Lung microvascular endothelial cell (primary cell): Measurements from ENCODE around the gene LMBR1. TPM values are rescaled to one million over a fixed set of nuclear protein-coding genes. Genes with fewer than 3 reads are reported as not detected.
"Not testable (repeated sequence)": the region's sequence is repeated elsewhere in the genome, so short reads cannot be mapped to it uniquely, and the experiment has no call there.

Source experiments
- DNase-seq, 2 donors: peaks; one replicate each; pipeline versions ENCODE4 v3.0.0 to v3.0.0-alpha.2; 2010; ENCODE audit warnings: low read depth in 2 of 2
- total RNA-seq: library from RNA; depleted of rRNA; stranded (reverse); fragments of >200 nt; gene quantifications from 2 replicates; pipeline ENCODE4 v1.2.1, GENCODE V29; 2014

The LMBR1 gene
- 95.2 and 125 TPM in 2 replicates for total RNA-seq

DNA sequence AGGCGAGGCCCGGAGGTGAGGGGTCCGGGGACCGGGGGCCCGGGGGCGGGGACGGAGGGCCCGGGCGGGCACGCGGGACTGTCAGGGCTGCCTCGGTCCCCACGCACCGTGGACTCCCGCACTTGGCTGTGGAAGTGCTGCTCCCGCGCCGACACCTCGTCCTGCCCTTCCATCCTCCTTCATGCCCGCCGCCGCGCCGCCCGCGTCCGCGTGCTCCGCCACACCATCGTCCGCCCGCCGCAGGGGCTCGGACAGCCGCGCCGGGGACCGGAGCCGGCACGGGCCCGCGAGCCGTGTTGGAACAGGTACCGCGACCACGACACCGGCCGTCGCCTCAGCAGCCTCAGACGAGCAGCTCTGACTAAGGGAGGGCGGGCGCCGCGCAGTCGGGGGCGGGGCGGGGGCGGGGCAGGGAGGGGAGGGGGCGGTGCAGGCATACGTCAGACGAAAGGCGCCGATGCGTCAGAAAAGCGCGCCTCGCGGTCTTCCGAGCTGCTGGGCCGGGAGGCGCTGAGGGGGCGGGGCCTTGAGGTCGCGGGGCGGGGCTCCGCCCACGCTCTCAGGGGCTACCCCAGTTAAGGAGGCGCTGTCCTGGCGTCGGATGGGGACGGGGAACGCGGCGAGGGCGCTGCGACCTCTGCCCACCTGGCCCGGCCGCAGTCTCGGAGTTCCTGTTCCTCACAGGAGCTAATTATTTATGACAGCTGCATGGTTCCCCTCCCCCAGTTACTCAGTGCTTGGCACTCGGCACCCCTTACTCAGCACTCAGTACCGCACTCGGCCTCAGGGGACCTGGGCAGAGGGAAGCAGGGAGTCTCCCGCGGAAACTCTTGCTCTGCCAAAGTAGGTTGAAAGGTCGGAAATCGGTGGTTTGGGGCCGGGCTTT lies at the start of gene LMBR1:
TSS of gene LMBR1 (minus strand) at position 363 of the 886 bp plus-strand sequence. CDS start at position 173, 190 bp downstream.
- peak; percentile 97 to 98 for DNase-seq

DNA sequence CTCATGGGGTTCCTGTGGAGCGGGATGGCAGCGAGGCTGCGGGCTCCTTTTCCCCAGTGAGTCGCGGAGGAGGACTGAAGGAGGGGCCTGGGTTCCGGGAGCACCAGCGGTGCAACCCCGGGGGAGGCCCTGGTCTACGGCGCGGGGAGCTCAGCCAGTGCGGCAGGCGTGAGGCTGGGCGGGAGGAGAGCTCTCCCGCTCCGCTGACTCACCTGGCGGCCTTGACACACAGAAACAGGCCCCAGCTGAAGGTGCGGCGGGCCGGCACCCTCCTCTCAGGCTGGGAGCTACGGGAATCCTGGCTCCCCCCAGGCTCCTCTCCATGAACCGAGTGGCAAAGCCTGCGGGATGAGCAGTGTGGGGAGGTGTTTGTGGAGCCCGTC lies 49.7 kb upstream of the LMBR1 start:
- DNase-seq = no peak

DNA sequence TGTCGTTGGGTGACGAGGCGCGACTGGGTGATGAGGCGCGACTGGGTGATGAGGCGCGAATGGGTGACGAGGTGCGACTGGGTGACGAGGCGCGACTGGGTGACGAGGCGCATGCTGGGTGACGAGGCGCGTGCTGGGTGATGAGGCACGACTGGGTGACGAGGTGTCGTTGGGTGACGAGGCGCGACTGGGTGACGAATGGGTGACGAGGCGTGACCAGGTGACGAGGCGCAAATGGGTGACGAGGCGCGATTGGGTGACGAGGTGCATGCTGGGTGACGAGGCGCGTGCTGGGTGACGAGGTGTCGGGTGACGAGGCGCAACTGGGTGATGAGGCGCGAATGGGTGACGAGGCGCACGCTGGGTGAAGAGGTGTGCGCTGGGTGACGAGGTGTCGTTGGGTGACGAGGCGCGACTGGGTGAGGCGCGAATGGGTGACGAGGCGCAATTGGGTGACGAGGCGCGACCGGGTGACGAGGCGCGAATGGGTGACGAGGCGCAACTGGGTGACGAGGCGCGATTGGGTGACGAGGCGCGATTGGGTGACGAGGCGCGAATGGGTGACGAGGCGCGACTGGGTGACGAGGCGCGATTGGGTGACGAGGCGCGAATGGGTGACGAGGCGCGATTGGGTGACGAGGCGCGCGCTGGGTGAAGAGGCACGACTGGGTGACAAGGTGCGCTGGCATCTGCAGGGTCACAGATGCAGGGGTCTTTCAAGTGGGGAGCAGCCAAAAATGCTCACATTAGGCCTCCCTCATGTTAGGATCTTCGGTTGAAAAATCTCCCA lies 48.6 kb upstream of the LMBR1 start:
- DNase-seq = no peak

GRCh38 chr7:156940421-156941122 lies 47.6 kb upstream of the LMBR1 start:
- DNase-seq = no peak

- DNase-seq = not testable (repeated sequence)
Observed at GRCh38 chr7:156936766-156937165, 43.8 kb upstream of the LMBR1 start.

GRCh38 chr7:156935250-156935649 lies 42.3 kb upstream of the LMBR1 start:
- DNase-seq = no peak

- peak; percentile 95 to 97 for DNase-seq
Observed at GRCh38 chr7:156932006-156932405, 39.0 kb upstream of the LMBR1 start.

- no peak for DNase-seq
Observed at GRCh38 chr7:156929789-156930539, 37.0 kb upstream of the LMBR1 start.

- no peak for DNase-seq
Observed at GRCh38 chr7:156928406-156928747, 35.4 kb upstream of the LMBR1 start.

- DNase-seq = peak; percentile 72 to 96
Observed at GRCh38 chr7:156927571-156928405, 34.8 kb upstream of the LMBR1 start.

GRCh38 chr7:156925821-156926220 lies 32.8 kb upstream of the LMBR1 start:
- DNase-seq = not testable (repeated sequence)

DNA sequence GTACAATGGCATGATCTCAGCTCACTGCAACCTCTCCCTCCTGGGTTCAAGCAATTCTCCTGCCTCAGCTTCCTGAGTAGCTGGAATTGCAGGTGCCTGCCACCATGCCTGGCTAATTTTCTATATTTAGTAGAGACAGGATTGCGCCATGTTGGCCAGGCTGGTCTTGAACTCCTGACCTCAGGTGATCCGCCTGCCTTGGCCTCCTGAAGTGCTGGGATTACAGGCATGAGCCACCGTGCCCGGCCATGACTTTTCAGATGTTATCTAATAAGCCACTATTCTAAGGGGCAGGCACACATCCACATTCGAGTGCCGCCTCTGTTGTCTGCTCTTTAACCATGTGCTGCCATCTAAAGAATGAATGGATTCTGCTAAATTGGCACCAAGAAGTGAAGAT lies 29.3 kb upstream of the LMBR1 start:
- DNase-seq = not testable (repeated sequence)

DNA sequence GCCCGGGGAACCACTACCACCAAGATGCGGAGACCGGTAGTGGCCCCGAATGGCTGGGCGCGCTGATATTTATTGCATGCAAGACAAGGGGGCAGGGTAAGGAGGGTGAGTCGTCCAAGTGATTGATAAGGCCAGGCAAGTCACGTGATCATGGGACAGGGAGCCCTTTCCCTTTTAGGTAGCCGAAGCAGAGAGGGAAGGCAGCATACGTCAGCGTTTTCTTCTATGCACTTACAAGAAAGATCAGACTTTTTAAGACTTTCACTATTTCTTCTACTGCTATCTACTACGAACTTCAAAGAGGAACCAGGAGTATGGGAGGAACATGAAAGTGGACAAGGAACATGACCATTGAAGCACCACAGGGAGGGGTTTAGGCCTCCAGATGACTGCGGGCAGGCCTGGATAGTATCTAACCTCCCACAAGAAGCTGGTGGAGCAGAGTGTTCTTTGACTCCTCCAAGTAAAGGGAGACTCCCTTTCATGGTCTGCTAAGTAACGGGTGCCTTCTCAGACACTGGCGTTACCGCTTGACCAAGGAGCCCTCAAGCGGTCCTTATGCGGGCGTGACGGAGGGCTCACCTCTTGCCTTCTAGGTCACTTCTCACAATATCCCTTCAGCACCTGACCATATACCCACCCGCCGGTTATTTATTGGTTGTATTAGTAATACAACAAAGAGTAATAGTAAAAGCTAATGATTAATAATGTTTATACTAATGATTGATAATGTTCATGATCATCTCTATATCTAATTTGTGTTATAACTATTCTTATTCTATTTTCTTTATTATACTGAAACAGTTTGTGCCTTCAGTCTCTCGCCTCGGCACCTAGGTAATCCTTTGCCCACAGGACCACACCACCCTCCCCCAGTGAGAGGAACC lies 27.7 kb upstream of the LMBR1 start:
- not testable (repeated sequence) for DNase-seq

- no peak for DNase-seq
Observed at GRCh38 chr7:156920076-156920475, 27.1 kb upstream of the LMBR1 start.

- DNase-seq = no peak
Observed at GRCh38 chr7:156919132-156919713, 26.2 kb upstream of the LMBR1 start.

DNA sequence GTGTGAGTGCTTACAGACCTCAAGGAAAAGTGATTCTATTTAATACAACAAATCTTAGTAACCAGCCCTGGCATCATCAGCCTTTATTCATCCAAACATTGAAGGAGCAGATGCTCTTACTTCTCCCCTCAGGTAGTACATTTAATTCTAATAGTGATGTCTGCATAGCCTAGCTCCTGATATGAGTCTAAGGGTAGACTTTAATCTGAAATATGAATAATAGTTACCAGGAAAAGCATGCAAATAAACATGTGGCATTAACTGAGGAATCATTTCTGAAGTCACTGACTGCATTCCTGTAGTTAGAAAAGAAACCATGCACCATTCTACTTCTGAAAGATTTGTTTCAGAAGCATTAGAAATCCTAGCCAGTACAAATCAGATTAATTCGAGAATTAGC lies 25.7 kb upstream of the LMBR1 start:
- no peak for DNase-seq

DNA sequence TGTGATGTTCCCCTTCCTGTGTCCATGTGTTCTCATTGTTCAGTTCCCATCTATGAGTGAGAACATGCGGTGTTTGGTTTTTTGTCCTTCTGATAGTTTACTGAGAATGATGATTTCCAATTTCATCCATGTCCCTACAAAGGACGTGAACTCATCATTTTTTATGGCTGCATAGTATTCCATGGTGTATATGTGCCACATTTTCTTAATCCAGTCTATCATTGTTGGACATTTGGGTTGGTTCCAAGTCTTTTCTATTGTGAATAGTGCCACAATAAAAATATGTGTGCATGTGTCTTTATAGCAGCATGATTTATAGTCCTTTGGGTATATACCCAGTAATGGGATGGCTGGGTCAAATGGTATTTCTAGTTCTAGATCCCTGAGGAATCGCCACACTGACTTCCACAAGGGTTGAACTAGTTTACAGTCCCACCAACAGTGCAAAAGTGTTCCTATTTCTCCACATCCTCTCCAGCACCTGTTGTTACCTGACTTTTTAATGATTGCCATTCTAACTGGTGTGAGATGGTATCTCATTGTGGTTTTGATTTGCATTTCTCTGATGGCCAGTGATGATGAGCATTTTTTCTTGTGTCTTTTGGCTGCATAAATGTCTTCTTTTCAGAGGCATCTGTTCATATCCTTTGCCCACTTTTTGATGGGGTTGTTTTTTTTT lies 16.7 kb upstream of the LMBR1 start:
- not testable (repeated sequence) for DNase-seq

GRCh38 chr7:156907656-156908055 lies 14.7 kb upstream of the LMBR1 start:
- peak in 1 of 2 donors; percentile 56 for DNase-seq
